DMS153 treated with DMSO at 0.1 percent for 48 hours (cell line): Measurements from ENCODE around the gene DENND5A.
"Not testable (repeated sequence)": the region's sequence is repeated elsewhere in the genome, so short reads cannot be mapped to it uniquely, and the experiment has no call there.

Experiments
- DNase-seq: peaks from one replicate; lab custom pipeline; 2025; ENCODE audit not compliant: unreplicated experiment; lab: John Stamatoyannopoulos, UW

The DENND5A gene

GRCh38 chr11:9179141-9179540, 86.0 kb downstream of the DENND5A start:
- DNase-seq, result no peak

DNA sequence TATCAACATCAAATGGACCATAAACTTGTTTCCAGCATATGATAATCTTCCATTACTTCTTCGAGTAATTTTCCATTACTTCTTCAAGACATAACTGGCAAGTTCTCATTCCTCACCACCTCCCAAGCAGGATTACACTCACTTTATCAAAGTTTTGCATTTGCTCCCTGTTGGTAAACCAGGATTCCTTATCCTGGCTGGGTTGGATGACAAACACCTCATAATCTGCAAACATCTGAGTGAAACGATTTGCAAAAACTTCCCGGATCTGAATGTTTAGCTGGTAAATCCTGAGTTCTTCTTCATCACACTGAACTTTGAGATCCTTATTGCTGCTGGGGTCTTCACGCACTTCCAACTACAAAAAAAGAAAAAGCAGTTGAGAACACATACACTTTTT, 86.4 kb downstream of the DENND5A start:
- no peak for DNase-seq

DNA sequence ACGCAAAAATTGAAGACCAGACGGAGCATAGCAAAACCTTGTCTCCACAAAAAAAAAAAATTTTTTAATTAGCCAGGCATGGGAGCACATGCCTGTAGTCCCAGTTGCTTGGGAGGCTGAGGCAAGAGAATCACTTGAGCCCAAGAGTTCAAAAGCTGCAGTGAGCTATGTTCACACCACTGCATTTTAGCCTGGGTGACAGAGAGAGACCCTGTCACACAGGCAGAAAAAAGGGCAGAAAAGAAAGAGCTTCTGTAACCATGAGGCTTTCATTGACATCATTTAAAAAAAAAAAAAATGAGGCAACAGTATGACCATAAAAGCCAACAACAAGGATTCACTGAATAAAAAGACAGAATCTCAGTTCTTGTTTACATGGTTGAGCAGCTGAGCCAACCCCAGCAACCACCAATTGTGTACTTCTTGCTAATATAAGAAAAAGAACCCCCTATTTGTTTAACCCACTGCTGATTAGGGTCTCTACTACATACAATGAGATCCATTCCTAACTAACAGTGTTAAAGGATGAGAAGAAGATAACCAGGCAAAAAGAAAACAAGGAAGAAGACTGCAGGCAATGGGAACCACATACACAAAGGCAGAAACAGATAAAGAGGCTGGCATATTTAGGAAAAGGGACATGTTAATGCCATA, 87.6 kb downstream of the DENND5A start:
- no peak for DNase-seq

DNA sequence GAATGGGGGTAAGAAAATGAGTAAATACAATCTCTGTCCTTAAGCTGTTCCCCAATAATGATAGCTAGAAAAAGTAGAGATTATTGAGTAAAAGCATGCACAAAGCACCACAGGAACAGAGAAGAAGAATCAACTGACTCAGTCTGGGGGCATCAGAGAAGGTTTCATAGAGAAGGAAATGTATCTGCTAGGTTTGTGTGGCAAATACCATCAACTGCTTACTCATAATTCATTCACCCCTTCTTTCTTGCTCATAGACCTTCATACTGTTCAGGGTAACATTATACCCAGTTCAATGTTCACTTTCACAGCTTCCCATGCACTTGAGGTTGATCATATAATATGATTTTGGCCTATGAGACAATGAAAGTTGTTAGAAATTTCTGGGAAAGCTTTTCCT, 88.6 kb downstream of the DENND5A start:
- no peak for DNase-seq

GRCh38 chr11:9176136-9176535, 89.0 kb downstream of the DENND5A start:
- no peak for DNase-seq

DNA sequence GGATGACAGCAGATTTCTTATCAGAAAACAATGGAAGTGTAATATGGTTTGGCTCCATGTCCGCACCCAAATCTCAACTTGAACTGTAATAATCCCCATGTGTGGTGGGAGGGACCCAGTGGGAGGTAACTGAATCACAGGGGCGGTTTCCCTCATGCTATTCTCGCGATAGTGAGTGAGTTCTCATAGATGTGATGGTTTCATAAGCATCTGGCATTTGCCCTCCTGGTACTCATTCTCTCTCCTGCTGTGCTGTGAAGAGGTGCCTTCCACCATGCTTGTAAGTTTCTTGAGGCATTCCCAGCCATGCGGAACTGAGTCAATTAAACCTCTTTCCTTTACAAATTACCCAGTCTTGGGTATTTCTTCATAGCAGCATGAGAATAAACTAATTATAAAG, 92.8 kb downstream of the DENND5A start:
- no peak for DNase-seq

- DNase-seq, result no peak
These were observed 94.7 kb downstream of the DENND5A start for GRCh38 chr11:9170450-9170849.

- no peak for DNase-seq
These were observed 95.4 kb downstream of the DENND5A start for GRCh38 chr11:9169595-9170295.

GRCh38 chr11:9161991-9162390, 103.2 kb downstream of the DENND5A start:
- DNase-seq, result not testable (repeated sequence)

GRCh38 chr11:9160166-9160565, 105.0 kb downstream of the DENND5A start:
- DNase-seq, result no peak

DNA sequence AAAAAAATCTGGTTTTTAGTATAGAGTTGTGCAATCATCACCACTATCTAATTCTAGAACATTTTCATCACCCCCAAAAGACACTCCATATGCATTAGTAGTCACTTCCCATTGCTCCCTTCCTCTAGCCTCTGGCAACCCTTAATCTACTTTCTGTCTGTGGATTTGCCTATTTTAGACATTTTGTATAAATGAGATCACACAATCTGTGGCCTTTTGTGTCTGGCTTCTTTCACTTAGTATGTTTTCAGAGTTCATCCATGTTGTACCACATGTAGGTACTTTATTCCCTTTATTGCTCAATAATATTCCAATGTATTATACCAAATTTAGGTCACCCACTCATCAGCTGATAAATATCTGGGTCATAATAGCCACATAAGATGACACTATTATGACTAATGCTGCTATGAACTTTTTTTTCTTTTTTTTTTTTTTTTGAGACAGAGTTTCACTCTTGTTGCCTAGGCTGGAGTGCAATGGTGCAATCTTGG, 106.2 kb downstream of the DENND5A start:
- no peak for DNase-seq

- no peak for DNase-seq
These were observed 109.2 kb downstream of the DENND5A start for GRCh38 chr11:9155930-9156329.

- no peak for DNase-seq
These were observed 111.5 kb downstream of the DENND5A start for GRCh38 chr11:9153651-9154050.

DNA sequence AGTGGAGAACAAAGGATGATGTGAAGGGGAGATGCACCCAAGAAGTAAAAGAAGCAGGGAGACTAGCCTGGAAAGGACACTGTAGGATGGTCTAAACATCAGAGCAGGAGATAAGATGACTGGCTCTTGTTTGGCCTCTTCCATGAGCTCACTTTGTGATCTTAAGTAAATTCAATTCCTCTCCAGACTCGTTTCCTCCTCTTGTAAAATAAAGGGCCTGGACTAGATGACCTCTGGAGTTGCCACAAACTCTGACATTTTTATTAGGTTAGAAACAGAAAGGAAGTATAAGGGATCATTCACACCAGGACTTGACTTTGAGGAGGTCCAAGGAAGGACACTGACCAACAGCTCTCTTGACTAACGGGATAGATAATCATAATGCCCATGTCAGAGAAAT, 113.5 kb downstream of the DENND5A start:
- DNase-seq, result no peak

DNA sequence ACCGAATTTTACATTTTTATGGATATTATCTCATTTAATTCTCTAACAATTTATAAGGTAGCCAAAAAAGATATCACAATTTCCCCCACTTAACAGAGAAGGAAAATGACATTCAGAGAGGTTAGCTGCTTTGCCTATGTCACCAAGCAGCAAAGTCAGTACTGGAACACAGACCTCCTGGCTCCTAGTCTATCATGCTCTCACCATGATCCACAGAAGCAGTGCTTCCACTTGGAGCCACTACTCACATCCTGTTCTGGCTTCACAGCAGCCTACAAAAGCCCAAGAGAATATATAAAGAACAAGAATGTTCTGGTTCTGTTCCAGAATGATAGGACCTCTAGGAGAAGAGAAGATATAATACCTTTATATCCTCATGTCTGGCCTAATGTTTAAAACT, 114.2 kb downstream of the DENND5A start:
- DNase-seq, result no peak

- no peak for DNase-seq
These were observed 114.6 kb downstream of the DENND5A start for GRCh38 chr11:9150501-9150900.

GRCh38 chr11:9148727-9149126, 116.4 kb downstream of the DENND5A start:
- DNase-seq, result no peak

DNA sequence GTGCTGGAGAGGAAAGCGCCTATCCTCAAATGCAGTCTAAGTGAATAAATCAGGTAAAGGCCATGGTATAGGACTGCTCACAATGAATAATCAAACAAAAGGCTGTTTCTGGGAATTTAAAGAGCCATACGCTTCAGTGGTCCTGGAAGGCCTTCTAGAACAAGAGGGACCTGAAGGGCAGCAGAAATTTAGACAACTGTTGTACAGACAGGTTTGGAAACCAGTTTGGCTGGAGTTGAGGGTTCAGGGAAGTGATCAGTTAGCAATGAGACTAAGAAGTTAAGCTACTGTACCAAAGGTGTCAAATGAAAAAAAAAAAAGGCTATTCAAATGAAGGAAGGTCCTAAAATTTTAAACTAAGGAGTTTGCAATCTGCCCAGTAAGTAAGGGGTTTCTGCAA, 117.1 kb downstream of the DENND5A start:
- DNase-seq, result no peak

GRCh38 chr11:9146477-9146876, 118.7 kb downstream of the DENND5A start:
- DNase-seq, result no peak

DNA sequence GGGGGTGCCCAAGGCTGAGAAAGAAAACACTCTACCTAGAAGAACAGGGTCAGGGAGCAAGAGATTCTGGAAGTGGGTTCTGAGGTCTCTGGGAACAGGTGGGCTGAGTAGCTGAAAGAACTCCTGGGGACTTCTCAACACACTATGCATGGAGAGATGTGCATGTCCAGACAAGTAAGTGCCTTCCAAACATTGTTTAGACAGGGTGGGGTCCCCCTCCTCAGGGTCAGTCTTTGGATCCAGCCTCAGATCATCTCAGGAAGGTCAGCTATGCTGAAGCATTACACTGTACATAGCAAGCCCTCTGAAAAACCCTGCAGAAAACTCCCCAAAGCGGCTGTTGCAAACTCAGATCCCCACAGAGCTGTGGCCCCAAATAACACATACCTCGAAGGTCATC, 119.9 kb downstream of the DENND5A start:
- DNase-seq, result no peak

DNA sequence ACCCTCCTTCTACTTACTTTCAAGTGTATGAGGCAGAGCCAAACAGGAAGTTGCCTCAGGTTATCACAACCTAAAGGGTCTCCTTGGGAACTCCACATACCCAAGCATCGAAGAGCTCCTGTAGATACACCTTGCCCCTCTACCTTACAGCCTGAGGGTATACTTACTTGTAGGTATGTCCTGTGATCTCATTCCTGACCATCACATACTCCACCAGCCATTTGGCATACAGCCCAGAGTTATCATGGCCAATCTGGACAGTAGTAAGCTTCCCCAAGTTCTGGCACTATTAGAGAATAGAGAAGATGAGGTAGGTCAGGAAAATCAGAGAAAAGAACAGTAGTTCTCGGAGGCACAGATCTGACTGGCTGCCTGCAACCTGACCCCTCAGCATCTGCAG, 120.3 kb downstream of the DENND5A start:
- DNase-seq, result no peak

GRCh38 chr11:9143721-9144120, 121.4 kb downstream of the DENND5A start:
- DNase-seq, result no peak

GRCh38 chr11:9142732-9143131, 122.4 kb downstream of the DENND5A start:
- no peak for DNase-seq
